CD4-positive, alpha-beta T cell (primary cell): ENCODE measurements around the gene ORM2. TPM values are rescaled to one million over a fixed set of nuclear protein-coding genes. Genes with fewer than 3 reads are reported as not detected.
A peak's percentile ranks its signal among the peaks of the same experiment; 100 is the strongest.

Source experiments
- ATAC-seq: fragments of 200-7000 bp; cut with Tn5 transposase; one replicate; pipeline ENCODE4 v1.10.0; 2022; ENCODE audit warnings: mild to moderate bottlenecking; ENCODE audit not compliant: poor library complexity
- CTCF ChIA-PET: fragments of 350-600 bp; sonication (Branson Sonifier 250); formaldehyde crosslinking; loops from one replicate; lab custom pipeline; 2021; ENCODE audit warnings: antibody characterized with exemption, inconsistent platforms; lab: Charles Lee
- POLR2A ChIA-PET: fragments of 350-600 bp; sonication (Branson Sonifier 250); formaldehyde crosslinking; loops from one replicate; lab custom pipeline; 2021; ENCODE audit warnings: antibody characterized with exemption, inconsistent platforms; lab: Charles Lee
- DNase-seq, 14 experiments: peaks; one replicate each; pipeline ENCODE4 v3.0.0-alpha.2; 2013 to 2020; ENCODE audit warnings: mixed read lengths in 2 of 14
- H3K27ac ChIP-seq, 2 donors: one replicate each; pipeline versions ENCODE4 v1.5.1 to v1.7.0; 2013; ENCODE audit warnings: low read length in 2 of 2, low read depth in 1 of 2, mild to moderate bottlenecking in 1 of 2
- H3K27me3 ChIP-seq, 2 experiments: 1 replicate in 1 of 2; 2 replicates in 1 of 2; pipeline versions ENCODE4 v1.6.1 to v1.7.0; 2013; ENCODE audit warnings: low read length in 2 of 2, control low read depth in 1 of 2, mild to moderate bottlenecking in 1 of 2, moderate library complexity in 1 of 2; ENCODE audit not compliant: insufficient read depth in 2 of 2, control insufficient read depth in 1 of 2
- H3K36me3 ChIP-seq: one replicate; pipeline ENCODE4 v1.6.1; 2013; ENCODE audit warnings: low read length, control low read depth; ENCODE audit not compliant: insufficient read depth
- H3K4me1 ChIP-seq: one replicate; pipeline ENCODE4 v1.6.1; 2013; ENCODE audit warnings: low read length, control low read depth; ENCODE audit not compliant: insufficient read depth
- H3K4me3 ChIP-seq: one replicate; pipeline ENCODE4 v1.5.1; 2013; ENCODE audit warnings: mild to moderate bottlenecking, low read length, moderate library complexity
- H3K9me3 ChIP-seq, 2 experiments: 1 replicate in 1 of 2; 2 replicates in 1 of 2; pipeline versions ENCODE4 v1.6.1 to v1.7.0; 2013; ENCODE audit warnings: low read length in 2 of 2, mild to moderate bottlenecking in 2 of 2, control low read depth in 1 of 2, moderate library complexity in 1 of 2; ENCODE audit not compliant: control insufficient read depth in 1 of 2, insufficient read depth in 1 of 2
- H3K27ac Mint-ChIP-seq: one replicate; pipeline ENCODE4 v1.8.0; 2020; ENCODE audit warnings: mixed read lengths
- H3K27me3 Mint-ChIP-seq: one replicate; pipeline ENCODE4 v1.8.0; 2021; ENCODE audit warnings: mixed read lengths
- H3K36me3 Mint-ChIP-seq: one replicate; pipeline ENCODE4 v1.8.0; 2021; ENCODE audit warnings: low read depth, mixed read lengths
- H3K4me1 Mint-ChIP-seq: one replicate; pipeline ENCODE4 v1.8.0; 2021; ENCODE audit warnings: low read depth, mixed read lengths
- H3K4me3 Mint-ChIP-seq: one replicate; pipeline ENCODE4 v1.8.0; 2020; ENCODE audit warnings: mild to moderate bottlenecking, mixed read lengths
- H3K9me3 Mint-ChIP-seq: one replicate; pipeline ENCODE4 v1.8.0; 2020; ENCODE audit warnings: mixed read lengths
- intact Hi-C, 2 experiments: fragments of 100-400 bp; cut with DNase I in 1 of 2; cut with micrococcal nuclease in 1 of 2; formaldehyde crosslinking; loops; one replicate each; pipeline versions ENCODE4 v1.15.1 to v1.9.0; 2023 to 2025; cut with DNase I, micrococcal nuclease
- total RNA-seq, 174 experiments: library from RNA in 2 of 174; stranded (reverse) in 2 of 174; gene quantifications; one replicate each; pipeline ENCODE4 v1.2.3 and lab custom pipeline; 2021 to 2026
- TF ChIP-seq, protein P1 (sequence below): fragments of 200-600 bp; IDR thresholded peaks from one replicate; pipeline ENCODE4 v1.8.0; 2022; ENCODE audit warnings: antibody characterized with exemption, mild to moderate bottlenecking

Gene ORM2
- total RNA-seq, 2 experiments from 2014 or later: not detected

- POLR2A ChIA-PET: interaction anchor here (0.9 to 13.0 kb wide), 4 partner anchors 12 to 28 kb away, joined by 3 to 477 read pairs (median 4); partner anchors contain the start of gene AKNA
- Histone ChIP-seq H3K27me3 (no peaks in the 10 kb centered on the region), H3K9me3 (no peaks in the 10 kb centered on the region), H3K27ac (peak overlapping the region in 1 of 2 donors; percentile 77), H3K4me1 (peaks cover 96% of the 10 kb centered on the region), H3K4me3 (no peak overlapping the region), H3K36me3 (peaks cover 94% of the 10 kb centered on the region)
- H3K27me3 Mint-ChIP-seq: no peaks in the 10 kb centered on the region
- ATAC-seq: no peak
- H3K36me3 Mint-ChIP-seq: peaks cover 98% of the 10 kb centered on the region
- peak overlapping the region; percentile 83 for H3K27ac Mint-ChIP-seq
- H3K9me3 Mint-ChIP-seq: no peaks in the 10 kb centered on the region
- TF ChIP-seq, protein P1, sequence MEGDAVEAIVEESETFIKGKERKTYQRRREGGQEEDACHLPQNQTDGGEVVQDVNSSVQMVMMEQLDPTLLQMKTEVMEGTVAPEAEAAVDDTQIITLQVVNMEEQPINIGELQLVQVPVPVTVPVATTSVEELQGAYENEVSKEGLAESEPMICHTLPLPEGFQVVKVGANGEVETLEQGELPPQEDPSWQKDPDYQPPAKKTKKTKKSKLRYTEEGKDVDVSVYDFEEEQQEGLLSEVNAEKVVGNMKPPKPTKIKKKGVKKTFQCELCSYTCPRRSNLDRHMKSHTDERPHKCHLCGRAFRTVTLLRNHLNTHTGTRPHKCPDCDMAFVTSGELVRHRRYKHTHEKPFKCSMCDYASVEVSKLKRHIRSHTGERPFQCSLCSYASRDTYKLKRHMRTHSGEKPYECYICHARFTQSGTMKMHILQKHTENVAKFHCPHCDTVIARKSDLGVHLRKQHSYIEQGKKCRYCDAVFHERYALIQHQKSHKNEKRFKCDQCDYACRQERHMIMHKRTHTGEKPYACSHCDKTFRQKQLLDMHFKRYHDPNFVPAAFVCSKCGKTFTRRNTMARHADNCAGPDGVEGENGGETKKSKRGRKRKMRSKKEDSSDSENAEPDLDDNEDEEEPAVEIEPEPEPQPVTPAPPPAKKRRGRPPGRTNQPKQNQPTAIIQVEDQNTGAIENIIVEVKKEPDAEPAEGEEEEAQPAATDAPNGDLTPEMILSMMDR: no peak
- DNase-seq: no peak
- H3K4me3 Mint-ChIP-seq: no peak overlapping the region
- H3K4me1 Mint-ChIP-seq: peaks cover 94% of the 10 kb centered on the region
- intact Hi-C loops: loop anchor here in 1 of 2 experiments (2.0 kb wide), 1 partner anchor 16 kb away; no protein-coding TSS in a partner anchor
- CTCF ChIA-PET: interaction anchor here (0.6 to 1.7 kb wide), 3 partner anchors 17 to 40 kb away, joined by 4 to 10 read pairs (median 5); no protein-coding TSS in a partner anchor
Measured at GRCh38 chr9:114365194-114365593, 35.5 kb downstream of the ORM2 start.

DNA sequence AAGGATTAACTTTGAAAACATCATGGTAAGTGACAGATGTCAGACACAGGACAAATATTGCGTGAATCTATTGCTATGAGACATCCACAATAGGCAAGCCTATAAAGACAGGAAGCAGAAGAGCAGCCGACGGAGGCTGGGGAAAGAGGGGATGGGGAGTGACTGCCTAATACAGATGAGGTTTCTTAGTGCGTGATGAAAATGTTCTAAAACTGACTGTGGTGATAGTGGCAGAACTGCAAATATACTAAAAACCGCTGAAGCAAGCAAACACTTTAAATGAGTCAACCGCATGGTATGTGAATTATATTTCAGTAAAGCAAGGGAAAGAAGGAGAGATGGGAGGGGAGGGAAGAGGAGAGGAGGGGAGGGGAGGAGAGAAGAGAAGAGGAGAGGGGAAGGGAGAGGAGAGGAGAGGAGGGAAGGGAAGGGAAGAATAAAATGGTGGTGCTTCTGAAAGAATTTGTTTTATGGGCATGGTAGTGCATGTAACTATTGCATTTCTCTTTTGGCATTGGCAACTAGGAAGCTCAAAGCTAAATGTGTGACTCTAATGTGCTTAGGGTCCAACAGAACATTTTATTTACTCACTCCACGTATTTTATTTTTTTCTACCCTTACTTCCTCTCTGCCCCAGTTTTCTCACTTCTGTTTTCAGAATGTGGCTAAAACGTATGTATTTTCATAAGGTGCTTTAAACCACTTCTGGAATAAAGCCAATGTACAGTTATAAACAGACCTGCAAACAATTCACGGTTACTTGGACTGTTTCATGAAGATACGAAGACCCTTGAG lies 36.9 kb downstream of the ORM2 start:
- peak in 7 of 14 experiments; percentile 29 to 77 (median 67) for DNase-seq
- peaks cover 91% of the 10 kb centered on the region for H3K4me1 Mint-ChIP-seq
- ChIA-PET POLR2A (interaction anchor here (0.9 to 13.0 kb wide), 4 partner anchors 10 to 221 kb away, joined by 3 to 477 read pairs (median 7); partner anchors contain the start of genes AKNA and ATP6V1G1), CTCF (interaction anchor here (0.6 to 1.7 kb wide), 3 partner anchors 15 to 39 kb away, joined by 3 to 10 read pairs (median 4); no protein-coding TSS in a partner anchor)
- Histone ChIP-seq H3K4me3 (no peak overlapping the region), H3K36me3 (peaks cover 94% of the 10 kb centered on the region), H3K27me3 (no peaks in the 10 kb centered on the region), H3K4me1 (peaks cover 96% of the 10 kb centered on the region), H3K9me3 (no peaks in the 10 kb centered on the region), H3K27ac (peak overlapping the region; percentile 77 to 81)
- H3K27ac Mint-ChIP-seq: peak overlapping the region; percentile 83
- H3K27me3 Mint-ChIP-seq: no peaks in the 10 kb centered on the region
- no peaks in the 10 kb centered on the region for H3K9me3 Mint-ChIP-seq
- peaks cover 93% of the 10 kb centered on the region for H3K36me3 Mint-ChIP-seq
- peak overlapping the region; percentile 78 for H3K4me3 Mint-ChIP-seq
- TF ChIP-seq, protein P1: no peak
- peak; percentile 81 for ATAC-seq
- intact Hi-C loops: loop anchor here in 1 of 2 experiments (1.0 kb wide), 1 partner anchor 19 kb away; no protein-coding TSS in a partner anchor

- peaks cover 93% of the 10 kb centered on the region for H3K36me3 Mint-ChIP-seq
- H3K4me3 Mint-ChIP-seq: peak overlapping the region; percentile 15
- no peaks in the 10 kb centered on the region for H3K27me3 Mint-ChIP-seq
- H3K4me1 Mint-ChIP-seq: peaks cover 91% of the 10 kb centered on the region
- peak overlapping the region; percentile 83 for H3K27ac Mint-ChIP-seq
- Histone ChIP-seq H3K27me3 (no peaks in the 10 kb centered on the region), H3K9me3 (no peaks in the 10 kb centered on the region), H3K4me3 (no peak overlapping the region), H3K36me3 (peaks cover 89% of the 10 kb centered on the region), H3K4me1 (peaks cover 96% of the 10 kb centered on the region), H3K27ac (peak overlapping the region; percentile 77 to 81)
- ATAC-seq: no peak
- no peak for DNase-seq
- CTCF ChIA-PET: interaction anchor here (0.7 to 2.0 kb wide), 5 partner anchors 14 to 38 kb away, joined by 3 to 6 read pairs (median 3); no protein-coding TSS in a partner anchor
- POLR2A ChIA-PET: interaction anchor here (0.8 to 13.0 kb wide), 6 partner anchors 9 to 220 kb away, joined by 3 to 477 read pairs (median 4); partner anchors contain the start of genes AKNA and ATP6V1G1
- intact Hi-C loops: no loop called here
- TF ChIP-seq, protein P1: no peak
- H3K9me3 Mint-ChIP-seq: no peaks in the 10 kb centered on the region
Measured at GRCh38 chr9:114367366-114367765, 37.7 kb downstream of the ORM2 start.
